ENCODE data around the gene FBXW2. TPM values are rescaled to one million over a fixed set of nuclear protein-coding genes. Genes with fewer than 3 reads are reported as not detected.

FBXW2 gene
- total and polyA plus RNA-seq, 4 donors = 23.4 to 74.0 (median 50.9) TPM

DNA sequence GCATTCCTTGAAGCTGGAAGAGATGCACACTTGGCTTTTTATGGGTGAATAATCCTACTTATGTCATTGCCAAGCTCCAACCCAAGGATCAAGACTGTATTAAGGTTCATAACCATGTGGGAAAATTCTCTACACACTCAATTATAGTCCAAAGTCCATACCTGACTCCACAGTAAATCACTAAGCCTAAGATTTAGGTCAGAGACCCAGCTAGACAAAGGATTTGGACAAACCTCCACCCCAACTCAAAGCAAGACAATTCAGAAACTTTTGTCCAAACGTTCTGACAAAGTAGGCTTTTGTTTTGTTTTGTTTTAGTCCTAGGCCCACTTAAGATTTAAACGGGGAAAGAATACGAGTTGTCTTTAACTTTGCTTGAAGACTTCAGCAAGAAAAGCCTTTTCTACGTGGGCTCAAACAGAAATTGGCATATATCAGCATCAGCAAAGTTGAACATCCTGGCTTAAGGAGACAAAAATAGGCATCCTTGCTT, 80.6 kb downstream of the FBXW2 start:
- no peaks in the 10 kb centered on the region for H3K9me3 ChIP-seq (ENCODE audit: control insufficient read depth, low read length)

GRCh38 chr9:120711841-120712538, 81.2 kb downstream of the FBXW2 start:
- peaks cover 5% of the 10 kb centered on the region in 2 donors for H3K4me1 ChIP-seq (ENCODE audit: control insufficient read depth in 1 of 2, insufficient read depth in 2 of 2, low read length in 2 of 2)
- peak overlapping the region in 1 of 2 donors; percentile 3 for H3K27ac ChIP-seq (ENCODE audit: low read depth in 1 of 2, low read length in 2 of 2)
- intact Hi-C loops (cut with DNase I) = loop anchor here in 1 of 2 donors (10.0 kb wide), 1 partner anchor 87 kb away; no protein-coding TSS in a partner anchor

More for the DNA sequence above, 80.6 kb downstream of the FBXW2 start:
- WGBS, 2 donors = 14 to 18% methylated on average over 4 of the region's 4 CpGs
- Histone ChIP-seq H3K4me1 (ENCODE audit: control insufficient read depth in 1 of 2, insufficient read depth in 2 of 2, low read length in 2 of 2) (peaks cover 5% of the 10 kb centered on the region in 2 donors), H3K27ac (ENCODE audit: low read depth in 1 of 2, low read length in 2 of 2) (no peak overlapping the region), H3K4me3 (ENCODE audit: low read length in 2 of 2) (peak overlapping the region; percentile 45 to 76), H3K36me3 (ENCODE audit: control insufficient read depth in 1 of 2, insufficient read depth in 2 of 2, low read length in 1 of 2) (no peaks in the 10 kb centered on the region), H3K27me3 (ENCODE audit: control insufficient read depth in 1 of 2, insufficient read depth in 2 of 2, low read length in 1 of 2) (no peaks in the 10 kb centered on the region)
- intact Hi-C loops (cut with DNase I) = loop anchor here in 1 of 2 donors (10.0 kb wide), 1 partner anchor 88 kb away; no protein-coding TSS in a partner anchor
- DNase-seq = no peak
- no peak for ATAC-seq (ENCODE audit: low FRiP score)

DNA sequence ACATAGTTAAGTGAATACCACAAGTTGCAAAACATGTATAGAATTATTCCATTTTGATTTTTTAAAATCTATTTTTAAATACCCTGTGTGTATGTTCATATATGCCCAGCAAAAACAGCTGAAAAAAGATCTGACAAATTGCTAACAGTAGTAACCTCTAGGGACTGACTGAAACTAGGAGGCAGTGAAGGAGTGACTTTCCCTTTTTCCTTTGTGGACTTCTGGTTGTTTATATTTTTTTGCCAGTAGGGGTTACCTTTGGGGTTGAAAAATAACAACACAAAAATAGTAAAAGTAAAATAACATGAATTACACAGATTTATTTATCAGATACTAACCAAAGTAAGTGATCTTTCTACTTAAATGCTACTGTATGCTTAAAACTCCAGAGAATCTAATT, 81.9 kb downstream of the FBXW2 start:
- ATAC-seq (ENCODE audit: low FRiP score) (no peak), DNase-seq (no peak)
- Histone ChIP-seq H3K4me1 (ENCODE audit: control insufficient read depth in 1 of 2, insufficient read depth in 2 of 2, low read length in 2 of 2) (peaks cover 5% of the 10 kb centered on the region in 2 donors), H3K27me3 (ENCODE audit: control insufficient read depth in 1 of 2, insufficient read depth in 2 of 2, low read length in 1 of 2) (no peaks in the 10 kb centered on the region), H3K9me3 (ENCODE audit: control insufficient read depth, low read length) (no peaks in the 10 kb centered on the region), H3K27ac (ENCODE audit: low read depth in 1 of 2, low read length in 2 of 2) (no peak overlapping the region), H3K36me3 (ENCODE audit: control insufficient read depth in 1 of 2, insufficient read depth in 2 of 2, low read length in 1 of 2) (no peaks in the 10 kb centered on the region), H3K4me3 (ENCODE audit: low read length in 2 of 2) (no peak overlapping the region)
- intact Hi-C loops (cut with DNase I) = loop anchor here in 1 of 2 donors (10.0 kb wide), 1 partner anchor 87 kb away; no protein-coding TSS in a partner anchor

More at GRCh38 chr9:120711841-120712538, 81.2 kb downstream of the FBXW2 start:
- Histone ChIP-seq H3K36me3 (ENCODE audit: control insufficient read depth in 1 of 2, insufficient read depth in 2 of 2, low read length in 1 of 2) (no peaks in the 10 kb centered on the region), H3K9me3 (ENCODE audit: control insufficient read depth, low read length) (no peaks in the 10 kb centered on the region), H3K4me3 (ENCODE audit: low read length in 2 of 2) (peak overlapping the region in 1 of 2 donors; percentile 45), H3K27me3 (ENCODE audit: control insufficient read depth in 1 of 2, insufficient read depth in 2 of 2, low read length in 1 of 2) (no peaks in the 10 kb centered on the region)
- 66 to 69% methylated on average over 5 of the region's 5 CpGs for WGBS, 2 donors
- ATAC-seq (ENCODE audit: low FRiP score) (no peak), DNase-seq (no peak)

DNA sequence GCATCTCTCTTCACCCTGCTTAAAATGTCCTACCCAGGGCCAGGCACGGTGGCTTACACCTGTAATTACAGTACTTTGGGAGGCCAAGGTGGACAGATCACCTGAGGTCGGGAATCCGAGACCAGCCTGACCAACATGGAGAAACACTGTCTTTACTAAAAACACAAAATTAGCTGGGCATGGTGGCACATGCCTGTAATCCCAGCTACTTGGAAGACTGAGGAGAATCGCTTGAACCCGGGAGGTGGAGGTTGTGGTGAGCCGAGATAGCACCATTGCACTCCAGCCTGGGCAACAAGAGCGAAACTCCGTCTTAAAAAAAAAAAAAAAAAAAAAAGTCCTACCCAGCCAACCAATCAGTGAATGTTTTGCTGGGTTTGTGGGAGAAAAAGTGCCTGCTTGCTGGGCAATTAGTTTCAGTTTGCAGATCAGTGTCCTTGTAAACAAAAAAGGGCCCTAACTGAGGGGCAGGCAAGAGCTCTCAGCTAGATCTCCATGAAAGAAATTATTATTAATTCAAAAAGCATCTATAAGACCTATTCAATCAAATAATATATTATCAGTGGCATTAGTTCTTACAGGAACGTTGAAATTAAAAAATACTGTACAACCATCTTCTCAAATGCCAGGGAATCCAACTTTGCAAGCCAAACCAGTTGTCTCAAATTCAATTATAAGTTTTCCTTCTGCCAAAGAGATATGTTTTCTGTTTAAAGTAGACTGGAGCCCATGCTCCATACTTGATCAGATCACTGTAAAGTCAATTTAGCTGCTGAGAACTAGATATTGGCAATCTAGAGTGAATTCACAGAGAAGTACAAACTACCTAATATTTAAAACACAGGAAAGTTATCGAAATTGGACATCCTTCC, 82.9 kb downstream of the FBXW2 start:
- no peak for DNase-seq
- Histone ChIP-seq H3K27ac (ENCODE audit: low read depth in 1 of 2, low read length in 2 of 2) (no peak overlapping the region), H3K36me3 (ENCODE audit: control insufficient read depth in 1 of 2, insufficient read depth in 2 of 2, low read length in 1 of 2) (no peaks in the 10 kb centered on the region), H3K4me3 (ENCODE audit: low read length in 2 of 2) (no peak overlapping the region), H3K27me3 (ENCODE audit: control insufficient read depth in 1 of 2, insufficient read depth in 2 of 2, low read length in 1 of 2) (no peaks in the 10 kb centered on the region), H3K9me3 (ENCODE audit: control insufficient read depth, low read length) (no peaks in the 10 kb centered on the region), H3K4me1 (ENCODE audit: control insufficient read depth in 1 of 2, insufficient read depth in 2 of 2, low read length in 2 of 2) (peaks cover 5% of the 10 kb centered on the region in 2 donors)
- intact Hi-C loops (cut with DNase I) = loop anchor here in 1 of 2 donors (10.0 kb wide), 1 partner anchor 86 kb away; no protein-coding TSS in a partner anchor
- ATAC-seq (ENCODE audit: low FRiP score) = no peak
- WGBS, 2 donors = 62 to 69% methylated on average over 10 of the region's 10 CpGs

GRCh38 chr9:120708526-120709224, 84.5 kb downstream of the FBXW2 start:
- ATAC-seq (ENCODE audit: low FRiP score) = no peak
- no peaks in the 10 kb centered on the region for H3K27me3 ChIP-seq (ENCODE audit: control insufficient read depth in 1 of 2, insufficient read depth in 2 of 2, low read length in 1 of 2)
- H3K4me3 ChIP-seq (ENCODE audit: low read length in 2 of 2) = no peak overlapping the region
- H3K4me1 ChIP-seq (ENCODE audit: control insufficient read depth in 1 of 2, insufficient read depth in 2 of 2, low read length in 2 of 2) = peaks cover 5% of the 10 kb centered on the region in 2 donors
- intact Hi-C loops (cut with DNase I) = no loop called here
- no peak for DNase-seq
- H3K36me3 ChIP-seq (ENCODE audit: control insufficient read depth in 1 of 2, insufficient read depth in 2 of 2, low read length in 1 of 2) = no peaks in the 10 kb centered on the region
- H3K27ac ChIP-seq (ENCODE audit: low read depth in 1 of 2, low read length in 2 of 2) = no peak overlapping the region
- no peaks in the 10 kb centered on the region for H3K9me3 ChIP-seq (ENCODE audit: control insufficient read depth, low read length)
- 95 to 97% methylated on average over 6 of the region's 6 CpGs for WGBS, 2 donors

DNA sequence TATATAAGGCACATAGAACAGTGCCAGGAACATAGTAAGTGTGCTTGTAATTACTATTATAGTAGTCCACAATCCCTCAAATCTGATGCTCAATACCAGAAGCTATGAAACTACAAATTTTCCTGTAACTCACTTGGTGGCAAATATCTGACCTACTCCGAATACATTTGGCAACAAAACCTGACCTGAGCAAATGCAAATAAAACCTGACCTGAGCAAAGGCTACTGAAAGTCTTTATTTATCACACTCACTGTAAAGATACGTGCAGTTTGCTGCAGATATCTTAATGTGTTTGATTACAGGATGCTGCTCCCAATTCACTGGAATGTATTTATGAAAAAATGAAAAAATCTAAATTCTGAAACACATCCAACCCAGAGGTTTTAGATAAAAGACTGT, 86.0 kb downstream of the FBXW2 start:
- intact Hi-C loops (cut with DNase I) = no loop called here
- no peak for ATAC-seq (ENCODE audit: low FRiP score)
- H3K4me3 ChIP-seq (ENCODE audit: low read length in 2 of 2) = no peak overlapping the region
- 90 to 92% methylated on average over 2 of the region's 2 CpGs for WGBS, 2 donors
- H3K27ac ChIP-seq (ENCODE audit: low read depth in 1 of 2, low read length in 2 of 2) = no peak overlapping the region
- peaks cover under 1 to 5% of the 10 kb centered on the region in 2 donors for H3K4me1 ChIP-seq (ENCODE audit: control insufficient read depth in 1 of 2, insufficient read depth in 2 of 2, low read length in 2 of 2)
- DNase-seq = no peak
- H3K36me3 ChIP-seq (ENCODE audit: control insufficient read depth in 1 of 2, insufficient read depth in 2 of 2, low read length in 1 of 2) = no peaks in the 10 kb centered on the region
- H3K9me3 ChIP-seq (ENCODE audit: control insufficient read depth, low read length) = no peaks in the 10 kb centered on the region
- H3K27me3 ChIP-seq (ENCODE audit: control insufficient read depth in 1 of 2, insufficient read depth in 2 of 2, low read length in 1 of 2) = no peaks in the 10 kb centered on the region

Other genes starting within 250 kb of the FBXW2 start
- 10 to 100 TPM; 54.9 to 77.7 TPM for gene CDK5RAP2, start 213.2 kb downstream of the FBXW2 start, total RNA-seq
- 100 to 1,000 TPM in 1 of 2 donors, 10 to 100 TPM in 1; 37.1 to 106 TPM for gene CDK5RAP2, start 213.2 kb downstream of the FBXW2 start, polyA plus RNA-seq
- gene MEGF9, start 78.9 kb downstream of the FBXW2 start, total RNA-seq = 10 to 100 TPM; 15.7 to 21.5 TPM
- gene MEGF9, start 78.9 kb downstream of the FBXW2 start, polyA plus RNA-seq = 1 to 10 TPM; 5.9 to 8.3 TPM
- gene PSMD5, start 49.5 kb upstream of the FBXW2 start, total RNA-seq = 10 to 100 TPM; 41.2 to 44.8 TPM
- gene PSMD5, start 49.5 kb upstream of the FBXW2 start, polyA plus RNA-seq = 10 to 100 TPM; 17.4 to 24.8 TPM
- gene PHF19, start 83.8 kb upstream of the FBXW2 start, total RNA-seq = 10 to 100 TPM; 40.1 to 62.3 TPM
- gene PHF19, start 83.8 kb upstream of the FBXW2 start, polyA plus RNA-seq = 10 to 100 TPM; 25.9 to 66.7 TPM
- gene TRAF1, start 133.4 kb upstream of the FBXW2 start, total RNA-seq = 10 to 100 TPM; 19.8 to 25.7 TPM
- gene TRAF1, start 133.4 kb upstream of the FBXW2 start, polyA plus RNA-seq = 10 to 100 TPM; 10.5 to 43.3 TPM

Data from aorta (tissue), 5 donors.